DOHH2 (cell line): ENCODE data around the gene SNAPC1.

Source experiments
- CTCF ChIP-seq: fragments of 200-600 bp; sonication (generic); IDR thresholded peaks from one replicate; pipeline ENCODE4 v1.5.1; 2014; ENCODE audit warnings: antibody characterized with exemption, mild to moderate bottlenecking, low read depth, low read length; ENCODE audit not compliant: poor library complexity, severe bottlenecking
- EZH2phosphoT487 ChIP-seq: fragments of 200-600 bp; sonication (generic); IDR thresholded peaks from 2 replicates; pipeline ENCODE4 v1.6.1; 2017; ENCODE audit warnings: borderline replicate concordance, mild to moderate bottlenecking, antibody characterized with exemption, low read length, moderate library complexity, mixed read lengths

DNA sequence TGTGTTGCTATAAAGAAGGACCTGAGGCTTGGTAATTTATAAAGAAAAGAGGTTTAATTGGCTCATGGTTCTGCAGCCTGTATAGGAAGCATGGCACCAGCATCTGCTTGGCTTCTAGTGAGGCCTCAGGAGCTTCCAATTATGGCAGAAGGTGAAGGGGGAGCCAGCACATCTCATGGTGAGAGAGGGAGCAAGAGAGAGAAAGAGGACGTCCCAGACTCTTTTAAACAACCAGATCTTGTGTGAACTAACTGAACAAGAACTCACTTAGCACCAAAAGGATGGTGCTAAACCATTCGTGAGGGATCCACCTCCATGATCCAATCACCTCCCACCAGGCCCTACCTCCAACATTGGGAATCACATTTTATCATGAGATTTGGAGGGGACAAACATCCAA lies 6.1 kb upstream of the SNAPC1 start:
- TF ChIP-seq CTCF = no peak
- no peak for TF ChIP-seq EZH2phosphoT487
